ENCODE data around the gene OVAAL. TPM values are rescaled to one million over a fixed set of nuclear protein-coding genes. Genes with fewer than 3 reads are reported as not detected.

The OVAAL gene
- 1 to 10 TPM in 1 of 2 donors, under 1 TPM in 1; 0.70 to 2.0 TPM for total RNA-seq

- no peak for DNase-seq (ENCODE audit: low spot score)
- Histone ChIP-seq H3K27ac (peak within 1 kb of the TSS in 1 of 2 donors; percentile 77), H3K4me1 (peaks cover 0 to 25% of the 10 kb centered on the region in 2 donors), H3K4me3 (no peak within 1 kb of the TSS), H3K27me3 (no peaks in the 10 kb centered on the region), H3K9me3 (no peaks in the 10 kb centered on the region), H3K36me3 (no peaks in the 10 kb centered on the region)
- TF ChIP-seq, protein P1, sequence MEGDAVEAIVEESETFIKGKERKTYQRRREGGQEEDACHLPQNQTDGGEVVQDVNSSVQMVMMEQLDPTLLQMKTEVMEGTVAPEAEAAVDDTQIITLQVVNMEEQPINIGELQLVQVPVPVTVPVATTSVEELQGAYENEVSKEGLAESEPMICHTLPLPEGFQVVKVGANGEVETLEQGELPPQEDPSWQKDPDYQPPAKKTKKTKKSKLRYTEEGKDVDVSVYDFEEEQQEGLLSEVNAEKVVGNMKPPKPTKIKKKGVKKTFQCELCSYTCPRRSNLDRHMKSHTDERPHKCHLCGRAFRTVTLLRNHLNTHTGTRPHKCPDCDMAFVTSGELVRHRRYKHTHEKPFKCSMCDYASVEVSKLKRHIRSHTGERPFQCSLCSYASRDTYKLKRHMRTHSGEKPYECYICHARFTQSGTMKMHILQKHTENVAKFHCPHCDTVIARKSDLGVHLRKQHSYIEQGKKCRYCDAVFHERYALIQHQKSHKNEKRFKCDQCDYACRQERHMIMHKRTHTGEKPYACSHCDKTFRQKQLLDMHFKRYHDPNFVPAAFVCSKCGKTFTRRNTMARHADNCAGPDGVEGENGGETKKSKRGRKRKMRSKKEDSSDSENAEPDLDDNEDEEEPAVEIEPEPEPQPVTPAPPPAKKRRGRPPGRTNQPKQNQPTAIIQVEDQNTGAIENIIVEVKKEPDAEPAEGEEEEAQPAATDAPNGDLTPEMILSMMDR (IDR thresholded peaks at IDR 0.05) = no peak
Observed at GRCh38 chr1:180558664-180559063, at the start of gene OVAAL. OVAAL (plus strand) TSS chr1:180558964.

DNA sequence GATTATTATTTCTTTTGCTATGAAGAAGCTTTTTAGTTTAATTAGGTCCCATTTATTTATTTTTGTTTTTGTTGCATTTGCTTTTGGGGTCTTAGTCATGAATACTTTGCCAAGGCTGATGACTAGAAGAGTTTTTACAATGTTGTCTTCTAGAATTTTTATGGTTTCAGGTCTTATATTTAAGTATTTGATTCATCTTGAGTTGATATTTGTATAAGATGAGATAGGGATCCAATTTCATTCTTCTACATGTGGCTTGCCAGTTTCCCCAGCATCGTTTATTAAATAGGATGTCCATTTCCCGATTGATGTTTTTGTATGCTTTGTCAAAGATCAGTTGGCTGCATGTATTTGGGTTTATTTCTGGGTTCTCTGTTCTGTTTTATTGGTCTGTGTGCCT lies 47.9 kb upstream of the OVAAL start:
- no peak overlapping the region for H3K4me3 ChIP-seq
- no peaks in the 10 kb centered on the region for H3K27me3 ChIP-seq
- TF ChIP-seq, protein P1 (IDR thresholded peaks at IDR 0.05) = no peak

GRCh38 chr1:180513531-180513930 lies 45.2 kb upstream of the OVAAL start:
- TF ChIP-seq, protein P1 (IDR thresholded peaks at IDR 0.05) = no peak
- no peak overlapping the region for H3K4me3 ChIP-seq
- no peaks in the 10 kb centered on the region for H3K36me3 ChIP-seq
- peaks cover 0 to 6% of the 10 kb centered on the region in 2 donors for H3K4me1 ChIP-seq
- no peak for DNase-seq (ENCODE audit: low spot score)
- H3K27me3 ChIP-seq = no peaks in the 10 kb centered on the region
- H3K9me3 ChIP-seq = no peaks in the 10 kb centered on the region
- H3K27ac ChIP-seq = no peak overlapping the region

More for the DNA sequence above, 47.9 kb upstream of the OVAAL start:
- Histone ChIP-seq H3K9me3 (no peaks in the 10 kb centered on the region), H3K36me3 (no peaks in the 10 kb centered on the region), H3K27ac (no peak overlapping the region), H3K4me1 (no peaks in the 10 kb centered on the region)
- DNase-seq (ENCODE audit: low spot score) = no peak

DNA sequence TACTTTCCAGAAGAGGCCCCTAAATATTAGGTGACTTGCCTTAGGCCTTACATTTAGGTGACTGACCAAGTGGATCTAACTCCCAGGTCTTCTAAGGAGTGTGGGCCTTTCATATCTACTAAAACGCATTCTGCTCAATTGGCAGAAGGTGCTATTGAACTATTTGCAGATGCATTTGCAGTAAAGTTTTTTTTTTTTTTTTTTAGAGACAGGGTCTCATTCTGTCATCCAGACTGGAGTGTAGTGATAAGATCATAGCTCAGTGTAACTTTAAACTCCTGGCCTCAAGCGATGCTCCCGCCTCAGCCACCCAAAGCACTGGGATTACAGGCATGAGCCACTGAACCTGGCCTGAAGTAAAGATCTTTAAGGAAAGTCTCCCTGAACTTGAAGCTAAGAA lies 43.4 kb upstream of the OVAAL start:
- Histone ChIP-seq H3K36me3 (no peaks in the 10 kb centered on the region), H3K27ac (no peak overlapping the region), H3K4me3 (no peak overlapping the region), H3K4me1 (peaks cover 0 to 10% of the 10 kb centered on the region in 2 donors), H3K9me3 (no peaks in the 10 kb centered on the region), H3K27me3 (no peaks in the 10 kb centered on the region)
- TF ChIP-seq, protein P1 (IDR thresholded peaks at IDR 0.05) = no peak
- no peak for DNase-seq (ENCODE audit: low spot score)

- peaks cover 0 to 10% of the 10 kb centered on the region in 2 donors for H3K4me1 ChIP-seq
- H3K4me3 ChIP-seq = no peak overlapping the region
- TF ChIP-seq, protein P1 (IDR thresholded peaks at IDR 0.05) = peak; percentile 38 to 85
- H3K27ac ChIP-seq = no peak overlapping the region
- H3K36me3 ChIP-seq = no peaks in the 10 kb centered on the region
- peak; percentile 80 for DNase-seq (ENCODE audit: low spot score)
- H3K9me3 ChIP-seq = no peaks in the 10 kb centered on the region
- no peaks in the 10 kb centered on the region for H3K27me3 ChIP-seq
Observed at GRCh38 chr1:180515857-180516388, 42.8 kb upstream of the OVAAL start.

GRCh38 chr1:180519846-180520245 lies 38.9 kb upstream of the OVAAL start:
- H3K36me3 ChIP-seq = no peaks in the 10 kb centered on the region
- H3K9me3 ChIP-seq = no peaks in the 10 kb centered on the region
- no peaks in the 10 kb centered on the region for H3K27me3 ChIP-seq
- TF ChIP-seq, protein P1 (IDR thresholded peaks at IDR 0.05) = no peak
- no peak overlapping the region for H3K27ac ChIP-seq
- peaks cover 0 to 18% of the 10 kb centered on the region in 2 donors for H3K4me1 ChIP-seq
- no peak overlapping the region for H3K4me3 ChIP-seq
- DNase-seq (ENCODE audit: low spot score) = no peak

Data from right atrium auricular region (tissue), 2 donors.